A673 (cell line): ENCODE data around the gene GZF1. TPM values are rescaled to one million over a fixed set of nuclear protein-coding genes. Genes with fewer than 3 reads are reported as not detected.
A peak's percentile ranks its signal among the peaks of the same experiment; 100 is the strongest.

Source experiments
- BruUV-seq: library from RNA; stranded (reverse); fragments of 400-500 nt; replicated peaks from 2 replicates; lab custom pipeline; 2021; lab: Mats Ljungman, UMichigan
- CTCF ChIA-PET: fragments of 300-600 bp; sonication (Branson Sonifier 250); formaldehyde crosslinking; loops from one replicate; lab custom pipeline; 2022; ENCODE audit warnings: antibody characterized with exemption; lab: Charles Lee
- POLR2A ChIA-PET: fragments of 300-600 bp; sonication (Branson Sonifier 250); formaldehyde crosslinking; loops from one replicate; lab custom pipeline; 2022; ENCODE audit warnings: antibody characterized with exemption; ENCODE audit not compliant: low non-redundant PET; lab: Charles Lee
- DNase-seq: peaks from one replicate; pipeline ENCODE4 v3.0.0-alpha.2; 2015; ENCODE audit warnings: low spot score
- H3K27ac ChIP-seq: fragments of 200-600 bp; sonication (generic); 2 replicates; pipeline ENCODE4 v1.5.1; 2016; ENCODE audit warnings: mixed run types, low read depth, mild to moderate bottlenecking, mixed read lengths, antibody characterized with exemption, low read length; ENCODE audit not compliant: poor library complexity, severe bottlenecking
- H3K27me3 ChIP-seq: fragments of 200-600 bp; sonication (generic); replicated peaks from 2 replicates; pipeline ENCODE4 v1.6.1; 2017; ENCODE audit warnings: mixed run types, low read depth, mild to moderate bottlenecking, mixed read lengths, antibody characterized with exemption, low read length; ENCODE audit not compliant: insufficient read depth, poor library complexity
- H3K36me3 ChIP-seq: fragments of 200-600 bp; sonication (generic); 2 replicates; pipeline ENCODE4 v1.6.1; 2016; ENCODE audit warnings: mixed run types, mild to moderate bottlenecking, mixed read lengths, antibody characterized with exemption, low read length; ENCODE audit not compliant: insufficient read depth, poor library complexity, severe bottlenecking
- H3K4me1 ChIP-seq: fragments of 200-600 bp; sonication (generic); 2 replicates; pipeline ENCODE4 v1.6.1; 2017; ENCODE audit warnings: mixed run types, mild to moderate bottlenecking, mixed read lengths, antibody characterized with exemption, low read length; ENCODE audit not compliant: insufficient read depth, poor library complexity, severe bottlenecking
- H3K4me3 ChIP-seq: fragments of 200-600 bp; sonication (generic); 2 replicates; pipeline ENCODE4 v1.5.1; 2016; ENCODE audit warnings: low read depth, mixed run types, mild to moderate bottlenecking, mixed read lengths, low read length; ENCODE audit not compliant: poor library complexity, severe bottlenecking
- H3K9me3 ChIP-seq: fragments of 200-600 bp; sonication (generic); 2 replicates; pipeline ENCODE4 v1.6.1; 2016; ENCODE audit warnings: mixed run types, low read depth, mild to moderate bottlenecking, mixed read lengths, antibody characterized with exemption, low read length; ENCODE audit not compliant: poor library complexity, severe bottlenecking
- CTCF ChIP-seq: fragments of 300-800, 200-600 bp; sonication (generic); conservative IDR thresholded peaks from 2 replicates; pipeline ENCODE4 v1.5.1; 2017; ENCODE audit warnings: low read depth, mild to moderate bottlenecking, antibody characterized with exemption, low read length, moderate library complexity, mixed read lengths
- EZH2 ChIP-seq: fragments of 200-600 bp; sonication (generic); IDR thresholded peaks from 2 replicates; pipeline ENCODE4 v1.6.1; 2017; ENCODE audit warnings: borderline replicate concordance, low read depth, mild to moderate bottlenecking, mixed read lengths, antibody characterized with exemption, low read length; ENCODE audit not compliant: poor library complexity, severe bottlenecking
- intact Hi-C: fragments of 100-400 bp; cut with micrococcal nuclease; formaldehyde crosslinking; loops from one replicate; pipeline ENCODE4 v1.10.0; 2022; ENCODE audit not compliant: unreplicated experiment
- total RNA-seq: library from RNA; stranded (reverse); gene quantifications from 2 replicates; pipeline ENCODE4 v1.2.3, GENCODE V29; 2021

Gene GZF1
- total RNA-seq, 1 experiment from 2014 or later = 13.7 TPM

DNA sequence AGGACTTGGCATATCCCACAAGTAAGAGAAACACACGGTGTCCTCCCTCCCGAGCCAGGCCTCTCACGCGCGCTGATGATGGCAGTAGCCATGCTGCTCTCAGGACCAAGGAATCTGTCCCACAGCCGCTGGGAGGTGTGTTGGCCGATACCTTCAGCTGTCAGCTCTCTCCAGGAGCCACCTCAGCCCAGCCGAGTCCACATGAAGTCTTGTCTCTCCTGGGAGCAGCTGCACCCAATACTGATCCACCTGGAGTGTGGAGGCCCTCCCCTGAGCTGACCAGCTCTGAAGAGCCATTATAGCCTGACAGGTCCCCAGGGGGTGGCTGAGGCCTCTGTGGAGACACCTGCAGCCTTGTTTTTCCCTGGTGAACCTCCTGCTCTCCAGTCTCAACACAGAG, 35.2 kb upstream of the GZF1 start:
- intact Hi-C loops = no loop called here
- no peaks in the 10 kb centered on the region for H3K36me3 ChIP-seq
- TF ChIP-seq EZH2 = no peak
- TF ChIP-seq CTCF = no peak
- H3K9me3 ChIP-seq = no peaks in the 10 kb centered on the region
- no peak for DNase-seq
- H3K4me3 ChIP-seq = no peak overlapping the region
- H3K4me1 ChIP-seq = no peaks in the 10 kb centered on the region
- no peak overlapping the region for H3K27ac ChIP-seq
- peaks cover 5% of the 10 kb centered on the region for H3K27me3 ChIP-seq
- ChIA-PET CTCF (no interaction called here), POLR2A (no interaction called here)
- no TSS peak for BruUV-seq

GRCh38 chr20:23327617-23328333, 34.2 kb upstream of the GZF1 start:
- no peak for TF ChIP-seq CTCF
- no peak for TF ChIP-seq EZH2
- BruUV-seq = no TSS peak
- ChIA-PET CTCF (no interaction called here), POLR2A (no interaction called here)
- DNase-seq = no peak
- intact Hi-C loops = no loop called here
- Histone ChIP-seq H3K4me3 (no peak overlapping the region), H3K4me1 (no peaks in the 10 kb centered on the region), H3K36me3 (no peaks in the 10 kb centered on the region), H3K9me3 (no peaks in the 10 kb centered on the region), H3K27ac (no peak overlapping the region), H3K27me3 (peaks cover 5% of the 10 kb centered on the region)

DNA sequence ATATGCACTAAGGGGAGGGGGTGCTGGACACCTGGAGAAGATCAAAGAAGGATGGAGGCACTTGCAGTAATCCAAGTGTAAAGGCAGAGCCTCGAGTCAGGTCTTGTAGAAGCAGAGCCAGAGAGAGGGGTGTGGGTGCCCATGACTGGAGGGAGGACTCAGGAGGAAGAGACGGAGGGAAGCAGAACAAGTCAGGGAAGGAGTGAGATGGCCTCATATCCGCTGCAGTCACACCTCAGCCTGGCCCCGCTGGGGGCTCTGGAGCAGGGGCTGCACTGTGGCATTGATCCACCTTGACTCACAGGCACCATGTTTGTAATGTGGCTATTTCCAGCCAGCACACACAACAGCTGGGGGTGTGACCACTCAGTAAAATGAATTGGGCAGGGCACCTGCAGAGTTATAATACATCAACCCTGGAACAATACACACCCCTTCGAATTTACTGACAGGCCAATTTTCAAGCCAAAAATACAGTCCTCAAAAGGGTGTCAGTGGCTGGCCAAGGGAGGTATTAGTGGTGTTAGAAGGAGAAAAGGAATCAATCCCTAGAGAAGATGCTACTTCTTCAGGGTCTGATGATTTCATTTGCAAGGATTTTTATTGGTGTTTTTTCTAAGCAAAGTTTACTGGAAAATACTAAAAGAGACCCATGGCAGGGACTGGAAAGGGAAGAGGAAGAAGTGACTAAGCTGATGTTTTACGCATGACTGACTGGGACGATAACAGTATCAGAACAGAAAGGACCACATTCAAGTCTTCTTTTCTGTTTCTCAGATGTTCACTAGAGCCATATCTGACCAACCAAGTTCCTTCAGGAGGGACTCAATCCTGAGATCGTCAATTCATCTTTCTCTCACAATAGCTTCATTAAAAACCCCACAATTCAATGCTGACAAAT, 30.3 kb upstream of the GZF1 start:
- BruUV-seq = no TSS peak
- peak; percentile 21 for DNase-seq
- ChIA-PET POLR2A (no interaction called here), CTCF (interaction anchor here (0.6 to 1.7 kb wide), 2 partner anchors 511 to 640 kb away, joined by 3 to 5 read pairs; no protein-coding TSS in a partner anchor)
- peaks cover under 1% of the 10 kb centered on the region for H3K4me1 ChIP-seq
- no peak overlapping the region for H3K27ac ChIP-seq
- intact Hi-C loops = no loop called here
- no peak for TF ChIP-seq CTCF
- TF ChIP-seq EZH2 = no peak
- H3K36me3 ChIP-seq = no peaks in the 10 kb centered on the region
- H3K27me3 ChIP-seq = no peaks in the 10 kb centered on the region
- H3K9me3 ChIP-seq = no peaks in the 10 kb centered on the region
- no peak overlapping the region for H3K4me3 ChIP-seq
